HG03045 (cell line): Measurements from ENCODE around the gene CNTRL.

ENCODE experiments used
- ATAC-seq: cut with Tn5 transposase; IDR thresholded peaks from one replicate; pipeline ENCODE4 v1.9.1; 2021; ENCODE audit warnings: mild to moderate bottlenecking, moderate library complexity; ENCODE audit not compliant: unreplicated experiment

CNTRL gene

DNA sequence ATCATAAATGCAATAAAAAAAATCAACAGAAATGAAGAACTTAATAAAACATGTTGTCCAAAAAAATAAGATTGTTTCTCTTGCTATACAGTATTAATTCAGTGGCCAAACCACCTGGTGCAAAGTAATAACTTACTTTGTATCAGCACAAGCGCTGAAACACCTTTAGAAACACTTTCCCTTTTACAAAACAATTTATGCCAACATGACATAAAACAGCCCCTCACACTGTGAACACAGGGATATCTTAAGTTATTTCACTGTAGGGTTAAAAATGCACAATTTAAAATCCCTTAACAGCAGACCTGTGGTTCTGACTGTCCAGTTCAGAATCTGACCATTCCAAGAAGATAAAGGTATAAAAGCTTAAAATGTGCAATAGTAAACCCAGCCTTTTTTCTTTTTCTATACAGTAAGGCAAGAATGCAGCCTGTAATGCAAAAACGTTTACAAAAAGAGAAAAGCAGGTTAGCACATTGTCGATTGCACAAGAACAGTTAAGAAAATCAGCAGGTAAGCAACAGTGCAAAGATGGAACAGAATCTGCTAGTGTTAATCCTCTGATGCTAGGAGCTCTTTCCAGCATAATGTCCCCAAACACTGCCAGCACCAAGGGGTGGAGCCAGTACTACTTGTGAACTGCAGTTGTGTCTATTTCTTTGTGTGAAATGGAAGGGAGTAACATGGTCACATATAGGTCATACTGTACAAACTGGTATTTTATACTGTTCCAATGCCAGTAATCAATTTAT is 105.4 kb downstream of the CNTRL start:
- no peak for ATAC-seq

DNA sequence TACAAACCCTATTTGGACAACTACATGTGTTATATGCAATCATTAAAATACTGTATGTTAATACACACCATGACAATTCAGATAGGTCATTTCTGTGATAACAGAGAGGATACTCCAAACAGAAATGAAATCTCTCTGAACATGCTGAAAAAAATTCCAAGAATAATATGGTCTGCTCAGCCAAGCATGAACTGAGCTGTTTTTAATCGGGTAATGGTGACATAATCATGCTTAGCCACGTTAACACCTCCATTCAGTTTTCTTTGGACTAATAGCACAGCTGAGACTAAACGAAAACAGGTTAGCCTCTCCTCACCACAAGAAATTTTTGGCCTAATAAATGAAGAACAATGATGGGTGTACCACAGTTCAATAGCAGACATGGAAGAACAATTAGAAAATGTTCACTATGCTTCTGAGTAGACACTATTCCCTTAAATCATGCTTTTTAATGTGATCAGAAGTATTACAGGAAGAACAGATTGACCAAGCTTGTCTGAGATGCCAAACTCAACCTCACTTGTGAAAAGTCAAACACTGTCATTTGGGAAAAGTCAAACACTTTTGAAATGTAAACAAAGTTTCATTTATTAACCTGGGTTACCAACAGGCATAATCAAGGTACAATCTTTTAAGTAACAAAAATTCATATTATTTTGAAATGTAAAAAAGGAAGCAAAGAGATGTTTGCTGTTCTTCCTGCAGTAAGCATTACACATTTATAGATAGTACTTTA is 107.5 kb downstream of the CNTRL start:
- ATAC-seq: no peak

DNA sequence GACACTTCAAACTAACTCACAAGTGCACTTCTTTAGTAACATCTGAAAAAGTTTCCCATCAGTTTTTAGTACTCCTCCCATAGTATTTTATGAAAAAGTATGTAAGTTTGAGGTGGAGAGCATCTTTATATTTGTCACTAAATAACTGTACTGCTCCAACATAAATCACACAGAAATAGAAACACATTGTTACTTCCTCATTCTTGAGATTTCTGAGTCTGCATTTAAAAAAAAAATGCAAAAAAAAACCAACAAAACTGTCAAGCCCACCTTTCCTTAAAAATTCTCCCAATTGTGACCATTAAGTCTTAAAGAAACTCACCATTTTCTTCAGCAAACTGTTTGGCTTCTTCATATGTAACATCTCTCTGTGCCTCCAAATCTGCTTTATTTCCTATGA is 108.2 kb downstream of the CNTRL start:
- ATAC-seq: no peak

DNA sequence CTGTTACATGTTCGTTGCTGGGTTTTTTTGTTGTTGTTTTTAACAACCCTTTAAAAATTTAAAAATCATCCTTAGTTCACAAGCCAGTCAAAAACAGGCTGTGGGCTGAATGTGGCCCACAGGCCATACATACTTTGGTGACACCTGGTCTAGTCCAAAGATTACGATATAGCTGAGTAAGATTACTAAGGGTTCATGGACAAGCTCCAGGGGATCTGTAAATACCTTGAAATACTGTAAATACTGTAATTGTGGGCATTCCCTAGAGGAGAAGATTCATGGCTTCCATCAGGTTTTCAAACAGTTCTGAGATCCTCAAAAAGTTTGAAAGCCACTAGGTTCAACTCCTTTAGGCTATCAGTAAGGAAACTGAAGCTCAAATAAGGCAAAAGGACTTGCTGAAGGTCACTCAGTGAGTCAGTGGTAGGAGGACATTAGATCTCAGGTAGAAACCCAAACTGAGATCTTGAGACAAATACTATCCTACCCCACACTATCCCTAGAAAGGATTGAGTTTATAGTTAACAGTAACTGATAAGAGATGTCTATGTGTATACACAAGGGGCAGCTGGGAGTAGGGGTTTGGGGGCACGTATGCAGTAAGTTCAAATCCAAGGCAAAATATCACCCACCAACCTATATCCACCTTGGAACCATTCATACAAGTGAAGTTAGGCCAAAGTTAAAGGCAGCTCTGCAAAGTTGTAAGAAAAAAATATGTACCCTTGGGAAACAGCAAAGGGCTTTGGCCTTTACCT is 109.1 kb downstream of the CNTRL start:
- no peak for ATAC-seq

DNA sequence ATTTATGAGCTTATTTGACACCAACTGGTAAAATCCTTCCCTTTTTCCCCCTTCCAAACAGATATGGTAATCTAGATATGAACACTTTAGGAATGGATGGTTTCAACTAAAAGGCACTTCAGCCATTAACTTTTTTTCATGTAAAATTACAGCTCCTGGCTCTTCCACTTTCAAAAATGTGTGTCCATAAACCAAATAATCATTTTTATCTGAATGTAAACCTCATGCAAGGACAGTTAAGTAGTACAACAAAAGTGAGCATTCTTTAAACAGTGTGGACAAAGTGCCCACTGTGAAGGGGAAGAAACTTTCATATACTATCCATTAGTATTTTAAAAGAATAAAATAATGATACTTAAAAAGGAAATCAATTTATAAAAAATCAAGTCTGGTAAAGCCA is 109.7 kb downstream of the CNTRL start:
- no peak for ATAC-seq

DNA sequence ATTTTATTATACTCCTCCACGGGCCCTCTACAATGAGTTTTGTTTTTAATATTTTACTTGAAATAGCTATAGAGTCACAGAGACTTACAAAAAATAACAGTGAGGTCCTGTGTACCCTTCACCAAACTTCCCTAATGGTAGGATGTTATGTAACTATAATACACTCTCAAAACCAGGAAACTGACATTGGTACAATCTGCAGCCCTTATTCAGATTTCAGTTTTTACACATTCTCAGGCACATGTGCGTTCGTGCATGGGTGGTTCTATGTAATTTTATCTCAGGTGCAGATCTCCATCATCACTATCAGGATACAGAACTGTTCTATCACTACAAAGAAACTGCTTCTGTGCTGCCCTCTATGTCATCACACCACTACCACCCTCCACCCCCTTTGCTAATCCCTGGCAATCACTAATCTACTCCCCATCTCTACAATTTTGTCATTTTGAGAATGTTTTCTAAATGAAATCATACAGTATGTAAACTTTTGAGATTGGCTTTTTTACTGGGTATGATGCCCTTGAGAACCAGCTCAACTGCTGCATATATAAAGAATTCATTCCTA is 110.5 kb downstream of the CNTRL start:
- no peak for ATAC-seq

DNA sequence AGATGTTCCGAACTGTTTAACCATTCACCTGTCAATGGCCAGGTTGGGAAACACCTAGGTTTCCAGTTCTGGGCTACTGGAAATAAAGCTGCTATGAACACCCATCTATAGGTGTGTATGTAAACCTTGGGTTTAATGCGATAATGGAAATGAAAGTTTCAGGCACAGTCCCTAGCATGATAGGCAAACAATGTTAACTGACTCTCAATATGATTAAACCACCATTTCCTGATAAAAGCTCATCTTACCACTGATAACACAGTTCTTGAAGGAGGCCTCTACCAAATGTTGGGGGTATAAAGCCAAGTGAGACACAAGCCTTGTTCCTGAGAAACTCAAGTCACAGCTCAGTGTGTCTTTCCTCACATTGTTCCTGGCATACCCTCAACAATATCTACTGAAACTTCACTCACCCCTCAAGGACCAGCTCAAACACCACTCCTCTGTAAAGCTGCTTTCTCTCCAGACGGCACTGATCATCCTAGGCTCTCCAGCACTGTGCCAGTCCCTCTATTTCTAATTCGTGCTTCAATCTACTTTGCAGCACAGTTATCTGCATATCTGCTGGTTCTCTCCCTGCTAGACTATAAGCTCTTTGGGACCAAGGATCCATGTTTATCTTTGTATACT is 111.1 kb downstream of the CNTRL start:
- ATAC-seq: no peak

DNA sequence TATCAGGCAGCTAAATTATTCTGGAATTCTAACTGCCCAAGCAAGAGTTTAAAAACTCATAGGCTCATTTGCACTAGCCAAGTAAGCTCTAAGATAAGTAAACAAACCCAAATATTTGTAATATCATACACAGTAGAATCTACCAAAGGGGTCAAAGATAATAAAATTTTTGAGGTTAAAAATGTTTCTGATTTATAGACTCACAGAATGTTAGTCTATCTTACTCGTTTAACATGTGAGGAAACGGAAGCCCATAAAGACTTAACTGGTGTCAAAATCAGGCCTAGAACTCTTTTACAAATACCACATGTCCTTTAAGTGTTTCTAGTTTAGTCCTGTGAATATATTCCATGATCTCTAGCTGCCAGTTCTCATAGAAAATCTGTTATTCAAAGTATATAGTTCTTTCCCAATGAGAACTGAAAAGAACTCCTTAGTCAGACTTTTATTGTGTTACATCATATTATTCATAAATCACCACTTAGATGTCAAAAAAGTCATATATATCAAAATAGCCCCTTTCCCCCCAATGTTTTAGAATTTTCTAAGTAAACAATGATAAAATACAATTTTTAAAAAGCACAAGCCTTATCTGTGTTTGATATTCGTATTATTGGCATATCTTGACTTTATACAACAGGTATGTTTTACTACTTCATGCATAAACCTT is 113.0 kb downstream of the CNTRL start:
- no peak for ATAC-seq

DNA sequence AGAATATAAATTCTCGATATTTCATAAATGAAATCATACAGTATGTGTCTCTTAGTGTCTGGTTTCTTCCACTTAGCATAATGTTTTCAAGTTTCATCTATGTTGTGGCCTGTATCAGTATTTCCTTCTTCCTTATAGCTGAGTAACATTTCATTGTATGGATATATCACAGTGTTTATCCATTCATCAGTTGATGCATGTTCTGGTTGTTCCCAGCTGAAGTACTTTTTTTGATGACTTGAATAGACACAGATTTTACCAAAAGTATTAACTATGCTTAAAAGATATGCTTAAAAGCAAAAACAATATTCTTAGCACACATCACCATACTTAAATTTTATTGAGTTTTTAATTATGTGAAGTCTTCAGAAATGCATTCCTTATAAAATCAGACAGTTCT is 114.3 kb downstream of the CNTRL start:
- no peak for ATAC-seq

DNA sequence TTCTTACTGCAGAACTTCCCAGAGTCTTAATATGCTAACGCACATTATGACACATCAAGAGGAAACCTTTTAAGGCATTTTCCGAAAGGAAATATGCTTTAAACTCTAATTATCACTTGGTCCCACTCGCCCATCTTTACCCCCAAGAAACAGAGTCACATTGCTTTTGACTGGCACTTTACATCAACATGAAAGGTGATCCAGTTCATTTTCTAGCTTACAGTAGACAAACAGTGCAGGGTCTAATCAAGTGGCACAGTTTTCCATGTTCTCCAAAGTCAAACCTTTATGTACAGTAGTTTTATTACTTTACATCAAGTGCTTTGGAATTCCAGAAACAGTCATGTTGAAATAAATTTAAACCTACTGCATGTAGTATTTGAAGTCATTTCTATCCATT is 114.9 kb downstream of the CNTRL start:
- ATAC-seq: no peak

DNA sequence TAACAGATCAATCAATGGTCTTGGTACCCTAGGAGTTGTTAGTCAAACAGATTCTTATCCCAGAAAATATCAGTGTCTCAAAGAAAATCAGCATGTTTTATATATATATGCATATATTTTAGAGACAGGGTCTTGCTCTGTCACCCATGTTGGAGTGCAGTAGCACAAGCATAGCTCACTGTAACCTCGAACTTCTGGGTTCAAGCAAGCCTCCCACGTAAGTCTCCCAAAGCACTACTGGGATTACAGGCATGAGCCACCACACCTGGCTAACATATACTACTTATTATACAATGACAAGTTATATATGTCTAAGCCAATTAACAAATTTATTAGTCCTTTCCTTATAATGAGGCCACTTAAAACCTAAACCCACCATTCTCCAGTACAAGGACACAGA is 116.5 kb downstream of the CNTRL start:
- ATAC-seq: no peak

DNA sequence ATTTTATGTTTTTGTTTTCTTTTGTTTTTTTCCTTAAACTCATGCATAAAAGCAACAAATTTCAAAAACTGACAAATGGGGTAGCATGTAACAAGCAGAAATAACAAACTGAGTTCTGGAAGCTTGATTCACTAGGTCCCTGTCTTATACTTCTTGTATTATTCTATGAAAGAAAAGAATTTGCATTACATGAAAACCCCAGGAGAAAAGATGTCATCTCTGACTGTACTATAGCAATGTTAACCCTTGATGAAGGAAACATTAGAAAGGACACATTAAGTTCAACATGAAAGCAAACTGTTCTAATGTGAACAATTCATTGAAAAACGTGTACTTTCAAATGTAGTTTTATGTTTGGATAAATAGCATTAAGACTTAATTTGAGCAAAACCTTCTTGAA is 117.8 kb downstream of the CNTRL start:
- no peak for ATAC-seq

DNA sequence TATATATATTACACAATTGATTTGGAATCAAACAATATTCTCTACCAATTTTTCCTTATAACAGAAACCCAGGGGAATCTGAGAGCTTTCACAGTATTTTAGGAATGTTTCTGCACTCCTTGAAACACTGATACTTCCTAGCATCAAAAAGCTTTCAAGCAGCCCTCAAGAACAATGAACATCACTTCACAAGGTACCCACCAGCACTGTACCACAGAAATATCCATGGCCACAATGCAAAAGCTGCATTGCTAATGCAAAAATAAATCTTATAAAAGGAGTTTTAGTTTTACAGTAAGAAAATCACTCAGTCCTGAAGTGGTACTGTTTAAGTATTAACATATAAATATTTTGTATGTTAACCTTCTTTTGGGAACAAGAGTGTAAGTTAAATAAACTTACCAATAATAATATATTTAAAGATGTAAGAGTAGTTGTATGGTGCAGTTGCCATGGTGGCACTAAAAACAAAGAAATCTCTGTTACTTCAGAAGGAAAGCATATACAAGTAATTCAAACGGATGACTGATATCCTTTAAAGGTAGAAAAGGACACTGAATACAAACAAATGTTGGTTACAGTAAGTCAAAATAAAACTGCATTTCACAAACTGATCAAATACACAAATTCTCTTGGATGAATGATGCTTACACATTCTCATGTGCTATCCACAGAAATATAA is 118.3 kb downstream of the CNTRL start:
- no peak for ATAC-seq

DNA sequence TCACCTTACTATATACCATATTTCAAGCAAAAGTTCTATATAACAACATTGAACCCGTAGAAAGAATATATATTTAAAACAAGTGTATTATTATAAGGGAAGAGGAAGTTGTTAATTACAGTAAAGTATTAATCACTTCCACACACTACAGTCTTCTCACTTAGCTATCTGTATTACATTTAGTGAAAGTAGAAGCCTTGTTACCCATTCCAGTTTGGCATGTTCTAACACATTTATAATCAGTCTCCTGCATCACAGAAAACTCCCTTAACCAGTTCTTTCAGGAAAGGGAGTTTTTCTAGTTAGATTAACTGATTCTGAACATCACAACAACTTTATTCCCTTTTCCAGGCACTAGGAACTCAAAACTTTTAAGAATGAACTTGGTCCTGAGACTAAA is 120.0 kb downstream of the CNTRL start:
- ATAC-seq: no peak

DNA sequence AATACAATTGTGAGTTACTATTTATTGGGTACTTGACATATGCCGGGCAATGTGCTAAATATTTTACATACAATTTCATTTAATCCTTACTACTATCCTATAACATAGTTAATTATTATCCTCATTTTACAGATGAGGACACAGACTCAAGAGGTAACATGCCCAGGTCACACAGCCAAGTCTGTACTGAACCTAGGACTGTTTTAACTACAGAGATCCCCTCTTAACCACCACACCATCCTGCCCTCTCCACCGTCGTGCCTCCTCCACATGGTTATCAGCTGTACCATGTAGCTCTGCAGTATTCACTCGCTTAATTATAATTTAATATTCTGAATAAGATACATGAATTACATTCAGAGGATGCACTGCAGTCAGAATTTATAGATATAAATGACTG is 121.6 kb downstream of the CNTRL start:
- no peak for ATAC-seq

DNA sequence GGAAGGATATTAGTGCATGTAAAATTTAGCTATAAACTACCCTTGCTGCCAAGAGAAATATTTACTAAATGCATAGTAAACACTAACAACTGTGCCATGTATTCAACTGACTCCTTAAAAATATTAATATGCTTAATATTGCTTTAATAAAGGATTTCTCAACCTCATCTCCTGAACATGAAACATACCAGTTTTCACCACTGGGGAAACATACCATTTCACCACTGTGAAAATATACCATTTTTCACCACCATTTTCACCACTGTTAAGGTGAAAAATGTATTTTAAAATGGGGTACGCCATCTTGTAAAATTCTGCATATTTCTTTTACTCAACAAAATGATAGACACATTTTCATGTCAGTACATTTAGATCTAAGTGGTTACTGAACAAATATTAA is 122.4 kb downstream of the CNTRL start:
- no peak for ATAC-seq

DNA sequence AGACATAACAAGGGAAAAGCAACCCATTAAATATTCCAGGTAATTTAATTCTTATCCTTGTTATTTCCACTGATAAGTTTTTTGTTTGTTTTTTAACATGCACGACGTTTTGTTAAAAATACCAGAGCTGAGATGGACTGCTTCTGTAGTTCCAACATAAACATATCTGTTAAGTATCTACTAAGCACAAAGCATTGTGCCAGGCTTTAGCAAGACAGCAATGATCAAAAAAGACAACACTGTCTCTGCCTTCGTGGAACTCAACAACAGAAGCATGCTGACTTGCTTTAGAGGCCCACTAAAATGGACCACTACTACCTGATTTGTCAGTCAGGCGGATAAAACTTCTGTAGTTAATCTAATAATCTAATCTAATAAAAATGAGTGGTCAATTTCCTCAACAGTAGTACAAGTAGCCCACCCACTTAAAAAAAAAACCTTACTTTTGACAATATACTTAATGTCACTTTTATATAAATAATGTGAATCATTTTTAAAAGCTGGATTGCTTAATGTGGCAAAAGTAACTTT is 123.8 kb downstream of the CNTRL start:
- no peak for ATAC-seq

DNA sequence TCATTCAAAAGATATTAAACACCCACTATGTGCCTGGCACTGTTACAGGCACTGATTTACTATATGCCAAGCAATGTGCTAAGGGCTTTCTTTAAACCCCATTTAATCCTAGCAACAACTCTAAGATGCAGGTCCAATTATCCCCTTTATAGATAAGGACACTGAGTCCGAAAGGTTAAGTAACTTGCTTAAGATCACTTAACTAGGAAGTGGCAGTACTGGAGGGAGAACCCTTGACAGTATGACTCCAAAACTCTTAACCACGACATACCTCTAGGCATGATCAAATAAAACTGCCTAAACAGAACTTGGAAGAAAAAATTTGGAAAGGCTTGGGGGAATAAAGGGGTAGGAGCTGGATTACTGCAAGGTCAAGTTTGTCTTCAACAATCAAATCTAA is 125.2 kb downstream of the CNTRL start:
- no peak for ATAC-seq

DNA sequence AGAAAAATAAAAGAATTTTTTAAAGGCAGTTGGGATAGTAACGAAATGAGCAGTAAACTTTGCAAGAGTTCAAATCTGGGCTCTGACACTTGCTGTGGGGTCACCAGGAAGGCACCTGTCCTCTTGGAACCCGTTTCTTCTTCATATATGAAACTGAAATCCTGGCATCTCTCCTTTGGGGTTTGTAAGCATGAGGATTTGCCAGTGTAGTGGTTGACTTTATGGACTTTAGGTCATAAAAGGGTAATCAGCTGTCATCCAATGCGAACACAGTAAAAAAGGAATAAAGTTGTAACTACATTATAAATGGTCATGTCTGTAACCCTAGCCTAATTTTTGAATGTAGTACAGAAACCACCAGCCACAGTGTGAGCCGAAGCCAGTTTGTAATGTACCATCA is 125.6 kb downstream of the CNTRL start:
- no peak for ATAC-seq
